Mesenteric fat pad (tissue), 1 donor: Measurements from ENCODE around the gene NDC1. TPM values are rescaled to one million over a fixed set of nuclear protein-coding genes. Genes with fewer than 3 reads are reported as not detected.
"Not testable (repeated sequence)": the region's sequence is repeated elsewhere in the genome, so short reads cannot be mapped to it uniquely, and the experiment has no call there.

ENCODE experiments used
- DNase-seq: peaks from one replicate; pipeline ENCODE4 v3.0.0-alpha.2; 2020; ENCODE audit warnings: low spot score
- long read RNA-seq: library from polyadenylated mRNA; unstranded; transcript quantifications from one replicate; pipeline ENCODE4 v2.0.0, GENCODE V29; 2020
- total RNA-seq: library from RNA; stranded (reverse); fragmentation: NEBNext Ultra II Directional; extraction: Animal tissue kit (Norgen Biotek cat#: 25700); gene quantifications from one replicate; pipeline ENCODE4 v1.2.1, GENCODE V29; 2021
- donor health status: DM: yes; HTN: yes; CAD: no.

Gene NDC1
- total RNA-seq, result 7.9 TPM
- long read RNA-seq, full-length matches to known transcripts, result 6 of 15 reads
- long read RNA-seq, partial matches to known transcripts, result 5 of 15 reads
- long read RNA-seq, other reads (novel, unspliced or antisense), result 4 of 15 reads

- DNase-seq, result peak; percentile 93
Observed at GRCh38 chr1:53837924-53838653, at the start of gene NDC1. Gene NDC1, minus strand, starts transcription at chr1:53838296. Its CDS starts 35 bp downstream, at chr1:53838261.

DNA sequence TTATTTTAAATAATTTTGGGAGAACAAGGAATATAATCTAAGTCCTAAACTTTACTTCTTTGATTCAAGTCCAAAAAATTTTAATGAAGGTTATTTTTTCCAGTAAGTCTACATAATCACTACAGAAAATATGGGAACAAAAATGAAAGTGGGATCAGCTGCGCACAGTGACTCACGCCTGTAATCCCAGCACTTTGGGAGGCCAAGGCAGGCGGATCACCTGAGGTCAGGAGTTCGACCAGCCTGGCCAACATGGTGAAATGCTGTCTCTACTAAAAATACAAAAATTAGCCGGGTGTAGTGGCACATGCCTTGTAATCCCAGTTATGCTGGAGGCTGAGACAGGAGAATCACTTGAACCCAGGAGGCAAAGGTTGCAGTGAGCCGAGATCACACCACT is 45.5 kb upstream of the NDC1 start:
- not testable (repeated sequence) for DNase-seq

DNA sequence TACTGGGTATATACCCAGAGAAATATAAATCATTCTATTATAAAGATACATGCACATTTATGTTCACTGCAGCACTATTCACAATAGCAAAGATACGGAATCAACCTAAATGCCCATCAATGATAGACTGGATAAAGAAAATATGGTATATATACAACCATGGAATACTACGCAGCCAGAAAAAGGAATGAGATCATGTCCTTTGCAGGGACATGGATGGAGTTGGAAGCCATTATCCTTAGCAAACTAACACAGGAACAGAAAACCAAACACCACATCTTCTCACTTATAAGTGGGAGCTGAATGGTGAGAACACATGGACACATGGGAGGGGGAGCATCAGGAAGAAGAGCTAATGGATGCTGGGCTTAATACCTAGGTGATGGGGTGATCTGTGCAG is 43.8 kb upstream of the NDC1 start:
- DNase-seq, result not testable (repeated sequence)

- DNase-seq, result no peak
Observed at GRCh38 chr1:53878492-53879105, 40.5 kb upstream of the NDC1 start.

DNA sequence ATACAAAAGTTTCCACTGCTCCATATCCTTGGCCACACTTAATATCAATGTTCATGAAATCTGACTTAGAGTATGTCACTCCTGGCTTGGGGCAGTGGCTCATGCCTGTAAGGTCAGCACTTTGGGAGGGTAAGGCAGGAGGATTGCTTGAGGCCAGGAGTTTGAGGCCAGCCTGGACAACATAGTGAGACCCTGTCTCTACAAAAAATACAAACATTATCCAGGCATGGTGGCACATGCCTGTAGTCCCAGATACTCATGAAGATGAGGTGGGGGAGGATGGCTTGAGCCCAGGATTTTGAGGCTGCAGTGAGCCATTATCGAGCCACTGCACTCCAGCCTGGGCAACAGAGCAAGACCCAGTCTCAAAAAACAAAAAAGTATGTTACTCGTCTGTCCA is 37.1 kb upstream of the NDC1 start:
- DNase-seq, result not testable (repeated sequence)

GRCh38 chr1:53871773-53872484 is 33.8 kb upstream of the NDC1 start:
- no peak for DNase-seq

GRCh38 chr1:53871221-53871620 is 33.1 kb upstream of the NDC1 start:
- DNase-seq, result no peak

GRCh38 chr1:53869454-53870117 is 31.5 kb upstream of the NDC1 start:
- DNase-seq, result no peak

DNA sequence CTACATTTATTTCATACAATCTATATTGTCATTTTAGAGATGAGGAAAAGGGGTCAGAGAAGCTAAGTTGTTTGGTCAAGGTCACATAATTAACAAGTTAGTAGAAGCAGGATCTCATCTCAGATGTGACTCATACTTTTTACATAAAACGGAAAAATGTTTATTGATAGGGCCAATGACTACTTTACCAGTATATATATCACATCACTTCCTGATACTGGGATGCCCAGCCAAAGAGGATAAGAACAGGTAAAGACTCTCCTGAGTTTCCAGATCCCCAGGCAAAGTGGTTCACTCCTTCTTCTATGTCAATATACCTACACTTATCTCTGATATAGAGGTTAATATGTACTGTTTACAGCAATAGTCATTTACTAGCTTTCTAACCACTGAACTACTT is 30.5 kb upstream of the NDC1 start:
- no peak for DNase-seq

- no peak for DNase-seq
Observed at GRCh38 chr1:53862507-53862906, 24.4 kb upstream of the NDC1 start.

GRCh38 chr1:53860967-53861411 is 22.9 kb upstream of the NDC1 start:
- no peak for DNase-seq

DNA sequence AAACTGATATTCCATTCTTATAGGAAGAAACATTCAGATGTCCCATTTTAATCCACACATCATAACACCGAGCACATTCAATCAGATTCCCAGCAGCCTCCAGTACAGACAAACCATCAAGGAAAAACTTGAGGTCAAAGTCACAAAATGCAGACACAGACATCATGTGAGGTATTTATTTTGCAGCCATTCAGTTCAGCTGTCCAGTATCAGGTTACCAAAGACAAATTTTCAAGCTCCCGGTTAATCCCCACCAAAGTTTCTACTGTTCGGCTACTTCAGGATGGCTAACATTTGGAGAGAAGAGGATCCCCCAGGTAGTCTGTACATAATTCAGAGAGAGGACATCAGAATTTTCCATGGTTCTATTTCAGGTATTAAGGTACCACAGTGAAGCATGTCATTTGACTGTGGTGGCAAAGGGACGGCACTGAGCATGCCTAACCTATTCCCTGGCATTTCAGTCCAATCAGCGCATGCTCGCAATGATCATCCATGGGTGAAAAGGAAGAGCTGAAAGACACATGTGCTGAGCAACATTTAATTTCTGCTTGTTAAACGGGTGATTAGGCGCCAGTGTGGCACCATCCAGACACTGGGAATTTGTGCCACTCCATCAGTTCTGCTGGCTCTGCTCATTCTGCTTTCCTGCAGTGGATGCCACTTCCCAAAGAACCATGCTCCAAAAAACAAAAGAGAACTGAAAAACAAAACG is 13.6 kb upstream of the NDC1 start:
- DNase-seq, result no peak

- no peak for DNase-seq
Observed at GRCh38 chr1:53850082-53850673, 12.1 kb upstream of the NDC1 start.

- DNase-seq, result no peak
Observed at GRCh38 chr1:53847980-53848379, 9.9 kb upstream of the NDC1 start.

DNA sequence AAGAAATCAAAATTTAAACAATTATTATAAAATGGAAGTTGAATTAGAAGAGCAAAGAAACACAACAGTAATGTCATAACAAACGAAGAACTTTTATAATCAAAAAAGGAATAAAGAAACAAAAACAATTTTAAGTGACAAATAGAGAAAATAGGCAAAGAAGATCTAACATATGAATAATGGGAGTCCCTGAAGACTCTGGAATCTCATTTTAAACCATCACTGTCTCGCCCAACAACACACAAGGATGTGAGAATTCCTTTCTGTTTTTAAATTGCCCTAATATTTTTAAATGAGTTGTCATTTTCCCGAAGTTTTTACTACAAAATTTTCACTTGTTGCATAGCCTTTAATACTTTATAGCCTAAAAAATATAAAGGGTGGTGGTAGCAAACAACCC is 4.3 kb upstream of the NDC1 start:
- DNase-seq, result no peak

DNA sequence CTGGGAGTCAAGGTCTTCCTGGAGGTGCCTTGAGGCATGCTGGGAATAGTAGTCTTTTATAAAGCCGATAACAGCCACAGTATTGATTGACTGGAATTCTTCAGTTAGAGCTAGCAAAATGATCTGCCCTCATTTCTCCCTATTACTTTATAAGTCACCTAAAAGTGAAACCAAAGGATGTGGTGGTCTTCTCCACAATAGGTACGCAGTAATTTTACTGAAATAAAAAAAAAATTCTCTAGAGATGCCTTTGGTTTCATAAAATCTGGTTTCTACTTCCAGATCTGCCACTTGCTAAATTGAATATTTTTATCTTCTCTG is 518 bp upstream of the NDC1 start:
- no peak for DNase-seq

DNA sequence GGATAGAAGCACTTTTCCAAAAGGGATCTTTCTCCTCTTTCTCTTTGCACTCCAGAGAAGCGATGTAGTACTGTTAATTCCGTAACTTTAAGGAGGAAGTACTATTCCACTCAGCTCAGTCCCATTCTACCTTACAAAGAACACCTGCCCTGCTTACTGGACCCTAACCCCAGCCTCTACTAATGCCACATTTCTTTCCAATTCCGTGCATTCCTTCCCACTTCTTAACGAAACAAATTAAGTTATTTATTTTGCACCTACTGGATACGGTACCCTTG is 511 bp downstream of the NDC1 start:
- DNase-seq, result no peak

- no peak for DNase-seq
Observed at GRCh38 chr1:53835491-53835890, 2.6 kb downstream of the NDC1 start.

DNA sequence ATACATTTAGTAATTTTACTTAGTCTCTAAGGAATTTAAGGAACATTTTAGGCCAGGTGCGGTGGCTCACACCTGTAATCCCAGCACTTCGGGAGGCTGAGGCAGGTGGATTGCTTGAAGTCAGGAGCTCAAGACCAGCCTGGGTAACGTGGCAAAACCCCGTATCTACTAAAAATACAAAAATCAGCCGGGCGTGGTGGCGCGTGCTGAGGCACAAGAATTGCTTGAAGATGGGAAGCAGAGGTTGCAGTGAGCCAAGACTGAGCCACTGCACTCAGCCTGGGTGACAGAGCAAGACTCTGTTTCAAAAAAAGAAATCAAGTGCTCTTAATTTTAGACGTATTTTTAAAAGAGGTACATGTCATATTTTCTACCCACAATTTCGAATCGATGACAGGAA is 3.3 kb downstream of the NDC1 start:
- DNase-seq, result no peak

DNA sequence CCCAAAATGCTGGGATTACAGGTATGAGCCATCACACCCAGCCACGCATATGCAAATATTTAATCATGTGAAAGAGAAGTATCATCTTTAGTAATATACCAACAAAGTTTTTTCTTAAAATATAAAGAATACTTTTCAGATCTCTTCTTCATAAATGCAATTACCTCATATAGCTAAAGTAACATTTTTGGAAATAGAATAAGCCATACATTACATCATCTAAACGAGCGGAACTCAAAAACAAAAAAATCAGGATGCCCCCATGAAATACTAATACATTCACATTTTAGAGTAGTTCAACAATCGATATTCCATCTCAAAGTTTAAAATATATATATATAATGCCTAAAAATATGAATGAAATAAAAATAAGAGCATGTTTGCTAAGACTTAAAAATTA is 4.7 kb downstream of the NDC1 start:
- DNase-seq, result no peak

- DNase-seq, result no peak
Observed at GRCh38 chr1:53826367-53826766, 11.7 kb downstream of the NDC1 start.
